Stimulated activated CD4-positive, alpha-beta T cell treated with anti-CD3 and anti-CD28 coated beads, Interleukin-1b, Interleukin-23, amount 100 ng/mL, for 24 hours (primary cell): ENCODE measurements around the gene ELP5.
A peak's percentile ranks its signal among the peaks of the same experiment; 100 is the strongest.
"Not testable (repeated sequence)": the region's sequence is repeated elsewhere in the genome, so short reads cannot be mapped to it uniquely, and the experiment has no call there.

Experiments used
- DNase-seq, 4 experiments: peaks; one replicate each; pipeline ENCODE4 v3.0.0-alpha.2; 2020; ENCODE audit warnings: low read depth in 4 of 4, low spot score in 1 of 4

Gene ELP5

DNA sequence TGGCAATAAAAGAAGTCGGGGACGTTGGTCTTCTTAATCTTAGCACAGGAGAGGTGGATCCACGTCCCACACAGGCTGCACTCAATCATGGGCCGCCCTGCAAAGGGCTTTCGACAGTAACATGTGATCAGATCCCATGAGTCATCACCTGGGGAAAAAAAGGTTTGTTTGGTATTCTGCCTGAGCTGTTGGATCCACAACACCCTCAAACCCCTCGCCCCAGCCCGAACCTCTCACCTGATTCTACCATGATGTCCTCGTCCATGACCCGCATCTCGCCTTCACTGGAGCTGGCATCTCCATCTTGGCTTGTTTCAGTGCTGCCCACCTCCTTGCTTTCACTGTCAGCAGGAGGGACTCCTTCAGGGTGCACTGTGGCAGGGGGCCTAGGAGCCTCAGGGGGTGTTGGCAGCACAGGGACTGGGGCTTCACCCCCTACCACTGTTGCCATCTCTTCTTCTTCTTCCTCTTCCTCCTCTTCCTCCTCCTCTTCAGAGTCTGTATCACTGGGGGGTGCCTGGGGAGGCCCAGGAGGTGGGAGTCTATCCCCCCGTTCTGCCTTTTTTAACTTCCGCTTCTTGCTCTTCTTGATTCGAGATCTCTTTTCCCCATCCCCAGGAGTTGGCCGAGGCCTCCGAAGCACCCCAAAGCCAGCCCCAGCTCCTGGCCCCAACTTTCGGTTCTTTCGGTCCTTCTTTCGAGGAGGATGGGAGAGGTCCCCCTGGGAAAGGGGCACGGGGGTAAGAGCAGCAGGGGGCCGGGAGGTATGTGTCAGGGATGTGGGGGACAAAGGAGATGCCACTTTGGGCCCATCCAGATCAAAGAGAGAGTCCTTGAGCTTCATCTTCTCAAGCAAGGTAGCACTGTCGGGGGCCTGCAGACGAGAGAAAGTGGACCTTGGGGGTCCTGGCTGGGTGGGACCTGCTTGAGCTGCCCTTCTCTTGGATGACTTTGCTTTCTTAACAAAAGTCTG is 16.0 kb upstream of the ELP5 start:
- DNase-seq, result no peak

DNA sequence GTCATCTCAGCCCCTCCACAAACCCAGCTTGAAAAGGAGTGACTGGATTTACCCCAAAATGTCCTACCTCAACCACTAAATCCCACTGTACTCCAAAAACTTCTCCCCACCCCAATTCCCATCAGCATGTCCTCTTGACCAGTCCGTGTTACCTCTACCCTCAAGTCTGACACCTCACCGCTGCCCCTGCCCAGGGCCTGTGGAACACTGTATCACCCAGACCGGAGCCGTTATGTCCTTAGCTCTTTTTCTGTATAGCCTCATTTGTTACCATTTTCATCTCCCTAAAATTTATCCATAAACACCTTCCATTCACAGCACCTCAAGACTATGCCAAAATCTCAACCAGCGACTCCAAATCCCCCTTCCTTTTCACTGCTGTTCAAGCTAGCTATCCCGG is 15.2 kb upstream of the ELP5 start:
- DNase-seq, result no peak

DNA sequence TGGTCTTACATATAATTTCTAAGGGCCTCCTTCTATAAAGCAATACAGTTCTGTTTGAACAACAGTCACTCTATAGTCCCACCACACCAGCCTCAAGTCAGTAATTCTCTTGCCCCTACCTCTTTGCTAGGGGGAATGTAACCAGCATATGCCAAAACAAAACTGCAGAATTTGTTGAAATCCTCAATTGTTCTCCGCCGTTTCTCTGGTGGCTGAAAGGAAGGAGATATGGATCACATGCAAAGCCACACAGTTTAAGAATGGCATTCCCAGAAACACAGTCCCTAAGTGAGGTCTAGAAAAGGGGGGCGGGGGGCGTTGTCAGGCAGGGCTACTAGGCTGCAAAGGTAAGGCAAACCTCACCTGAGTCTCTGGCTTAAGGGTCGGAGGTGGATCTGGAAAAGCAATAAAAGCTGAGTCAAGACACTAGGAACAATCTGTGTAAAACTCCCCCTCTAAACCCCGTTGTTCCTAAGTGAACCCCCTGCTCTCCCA is 14.7 kb upstream of the ELP5 start:
- DNase-seq, result no peak

DNA sequence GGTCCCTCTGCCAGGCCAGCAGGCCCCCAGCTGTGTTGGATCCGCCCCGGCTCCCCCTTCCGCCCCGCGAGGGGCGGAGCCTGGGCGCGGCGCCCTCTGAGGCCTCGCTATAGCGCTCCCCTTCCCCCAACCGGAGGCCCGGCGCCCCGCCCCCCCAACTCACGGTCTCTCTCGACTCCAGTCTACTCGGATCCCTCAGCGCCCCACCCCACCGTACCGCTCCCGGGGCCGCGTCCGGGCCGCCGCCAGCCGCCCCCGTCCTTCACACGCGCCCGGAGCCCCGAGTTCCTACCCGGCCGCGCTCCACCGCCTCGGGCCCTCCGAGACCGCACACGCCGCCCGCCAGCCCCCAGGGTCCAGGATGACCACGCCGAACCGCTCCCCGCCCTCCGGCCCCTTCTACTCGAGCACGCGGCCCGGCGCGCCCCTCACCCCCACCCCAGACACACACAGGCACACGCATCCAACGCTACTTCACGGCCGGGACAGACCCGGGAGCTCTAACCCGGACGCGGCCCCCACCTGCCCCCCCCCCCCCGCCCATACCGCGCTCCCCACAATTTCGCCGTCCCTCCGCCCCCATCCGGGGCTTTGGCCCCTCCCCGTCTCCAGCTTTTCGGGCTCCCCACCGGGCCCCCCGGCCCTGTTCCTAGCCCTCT is 14.1 kb upstream of the ELP5 start:
- DNase-seq, result peak; percentile 69 to 87 (median 82)

DNA sequence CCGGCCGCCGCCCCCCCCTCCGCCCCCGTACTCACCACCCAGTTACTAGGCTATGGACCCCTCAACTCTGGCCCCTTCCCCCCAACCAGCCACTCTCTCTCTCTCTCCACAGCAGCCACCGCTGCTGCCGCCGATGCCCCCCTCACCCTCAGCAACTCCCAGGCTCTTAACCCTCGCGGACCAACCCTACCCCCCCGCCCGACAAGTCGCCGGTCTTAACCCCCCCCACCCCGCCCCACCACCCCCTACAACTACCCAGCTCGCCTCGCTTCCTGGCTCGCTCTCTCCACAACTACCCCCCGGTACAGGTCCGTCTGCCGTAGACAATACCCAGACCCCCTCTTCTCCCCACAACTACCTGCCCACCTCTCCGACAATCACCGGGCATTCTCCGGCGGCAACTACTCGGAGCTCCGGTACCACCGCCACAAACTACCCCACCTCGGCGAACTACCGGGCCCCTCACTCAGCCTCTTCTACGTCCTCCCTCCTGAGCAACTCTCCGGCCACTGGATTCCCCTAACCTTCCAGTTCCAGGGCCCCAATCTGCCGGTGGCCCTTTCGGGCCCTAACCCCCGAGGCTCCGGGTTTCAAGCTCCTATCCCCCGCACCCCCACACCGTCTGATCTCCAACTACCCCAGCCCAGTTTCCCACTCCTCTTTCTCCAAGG is 13.5 kb upstream of the ELP5 start:
- DNase-seq, result no peak

DNA sequence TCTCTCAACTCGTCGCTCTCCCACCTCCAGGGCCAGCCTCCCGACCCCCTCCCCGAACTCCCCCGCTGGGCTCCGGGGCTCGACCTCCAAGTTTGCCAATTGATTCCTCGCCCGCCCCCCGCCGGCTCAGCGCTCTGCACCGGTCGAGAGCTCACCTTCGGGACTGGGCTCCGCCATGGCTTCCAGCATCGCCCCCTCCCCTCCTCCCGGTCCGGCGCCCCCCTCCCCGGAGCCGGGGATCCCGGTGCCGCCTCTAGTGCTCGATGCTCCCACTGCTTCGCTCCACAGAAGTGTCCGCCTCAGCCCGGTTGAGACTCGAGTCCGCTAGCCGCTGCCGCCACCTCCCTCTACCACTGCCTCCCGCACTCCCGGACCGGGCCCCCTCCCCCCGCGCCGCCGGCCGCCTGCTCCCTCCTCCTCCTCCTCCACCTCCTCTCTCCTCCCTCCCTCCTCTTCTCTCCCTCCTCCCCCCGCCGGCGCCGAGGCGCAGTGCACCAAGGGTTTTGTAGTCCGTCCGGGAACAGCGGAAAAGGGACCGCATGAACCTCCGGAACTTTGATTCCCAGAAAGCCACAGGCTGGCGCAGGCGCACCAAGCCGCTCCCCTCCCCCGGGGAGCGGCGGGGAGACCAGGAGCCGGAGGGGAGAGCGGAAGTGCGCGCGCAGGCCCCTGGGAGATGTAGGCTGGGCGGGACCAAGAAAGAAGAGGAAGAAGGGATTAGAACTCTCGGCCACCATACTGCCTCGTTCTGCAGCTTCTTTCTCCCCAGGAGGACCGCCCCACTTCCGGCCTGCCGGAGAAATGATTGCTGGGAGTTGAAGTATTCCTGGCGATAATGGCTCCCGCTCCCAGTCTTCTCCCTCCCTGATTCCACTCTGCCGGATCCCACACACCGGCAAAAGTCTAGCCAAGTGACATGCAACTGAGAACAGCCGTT is 12.7 kb upstream of the ELP5 start, which contains the start of gene PHF23:
Gene PHF23, minus strand, starts transcription at position 367 of the 937 bp plus-strand sequence. Its CDS starts 178 bp downstream, at position 189.
- peak; percentile 83 to 97 (median 94) for DNase-seq

DNA sequence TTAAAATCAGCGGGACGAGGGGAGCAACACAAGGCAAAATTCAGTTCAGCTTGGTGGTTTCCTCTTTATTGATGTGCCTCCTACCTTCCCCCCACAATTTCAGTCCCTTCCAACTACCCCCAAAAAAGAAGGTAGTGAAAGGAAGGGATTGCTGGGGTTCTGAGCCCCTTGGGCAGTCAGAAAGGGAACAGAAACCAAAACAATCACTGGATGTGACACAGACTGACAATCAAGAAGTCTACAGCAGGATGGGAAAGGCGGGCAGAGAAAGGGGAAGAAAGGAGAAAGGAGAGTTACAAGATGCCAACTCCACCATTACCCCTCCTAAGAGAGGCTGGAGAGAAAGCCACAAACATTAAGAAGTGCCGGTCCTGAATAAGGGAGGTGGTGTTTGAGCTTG is 11.6 kb upstream of the ELP5 start:
- no peak for DNase-seq

DNA sequence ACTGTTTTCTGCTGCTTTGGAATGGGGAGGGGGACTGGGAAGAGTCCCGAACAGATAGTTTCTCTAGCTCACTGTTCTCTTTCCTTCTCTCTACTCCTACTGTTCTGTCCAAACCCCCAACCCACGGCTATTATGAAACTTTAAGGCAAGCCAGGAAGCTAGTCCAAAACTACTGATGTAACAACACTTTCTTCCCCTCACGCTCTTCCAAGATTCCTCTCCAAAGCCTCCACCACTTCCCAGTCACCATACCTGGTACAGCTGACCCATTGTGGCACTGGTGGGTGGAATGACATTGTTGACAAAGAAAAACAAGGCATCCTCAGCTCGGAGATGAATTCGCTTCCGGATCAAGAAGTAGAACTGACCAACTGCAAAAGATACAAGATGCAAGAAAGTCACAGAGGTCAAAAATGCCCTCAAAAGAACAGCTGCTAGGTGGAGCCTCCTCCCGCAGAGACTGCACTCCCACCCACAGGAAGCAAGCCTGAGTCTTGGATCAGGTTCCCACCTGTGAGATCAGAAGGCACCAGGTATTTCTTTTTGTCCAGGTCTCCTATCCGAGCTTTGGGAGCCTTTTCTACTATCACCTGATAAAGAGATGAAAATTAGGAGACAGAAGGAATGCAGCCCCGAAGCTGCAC is 10.8 kb upstream of the ELP5 start:
- no peak for DNase-seq

DNA sequence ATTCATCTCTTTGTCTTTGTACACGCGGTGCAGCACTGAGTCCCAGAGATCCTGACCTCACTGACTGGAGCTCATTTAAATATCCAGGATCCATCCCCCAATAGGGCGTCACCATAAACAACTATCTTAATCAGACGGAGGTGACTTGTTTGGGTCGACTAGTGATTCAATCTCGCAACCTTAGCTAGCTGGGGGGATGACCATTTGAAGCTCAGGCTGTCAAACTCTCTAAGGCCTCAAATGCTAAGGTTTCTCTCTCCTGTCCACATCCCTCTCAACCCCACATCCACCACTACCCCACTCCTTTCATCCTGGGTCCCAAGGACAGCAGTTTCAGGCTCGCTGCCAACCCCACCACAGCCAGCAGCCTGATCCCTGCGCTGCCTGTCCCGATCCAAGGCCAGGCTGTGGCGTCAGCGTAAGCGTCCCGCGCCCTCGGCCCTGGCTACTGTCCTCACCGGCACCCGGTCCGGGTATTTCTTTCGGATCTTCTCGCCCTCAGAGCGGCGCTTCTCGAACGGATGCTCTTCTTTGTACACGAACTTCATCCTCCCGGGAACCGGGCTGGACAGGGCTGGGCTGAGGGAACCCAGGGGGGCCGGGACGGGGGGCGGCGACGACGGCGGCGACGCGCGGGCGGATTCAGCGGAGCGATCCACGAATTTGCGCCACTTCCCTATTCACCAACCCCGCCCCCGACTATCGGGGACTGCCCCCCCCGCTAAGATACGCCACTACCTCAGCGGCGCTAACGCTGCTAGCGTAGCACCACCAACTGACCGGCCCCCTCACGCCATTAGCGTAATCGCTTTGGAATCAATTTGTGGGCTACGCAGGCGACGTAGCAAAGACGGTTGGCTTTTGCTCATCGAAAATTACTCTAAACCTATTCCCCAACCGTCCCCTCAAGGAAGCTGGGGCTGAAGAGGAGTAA is 10.0 kb upstream of the ELP5 start, which contains the start of gene GABARAP:
Gene GABARAP, minus strand, starts transcription at position 667 of the 934 bp plus-strand sequence. Its CDS starts 119 bp downstream, at position 548.
- peak; percentile 85 to 91 (median 88) for DNase-seq

DNA sequence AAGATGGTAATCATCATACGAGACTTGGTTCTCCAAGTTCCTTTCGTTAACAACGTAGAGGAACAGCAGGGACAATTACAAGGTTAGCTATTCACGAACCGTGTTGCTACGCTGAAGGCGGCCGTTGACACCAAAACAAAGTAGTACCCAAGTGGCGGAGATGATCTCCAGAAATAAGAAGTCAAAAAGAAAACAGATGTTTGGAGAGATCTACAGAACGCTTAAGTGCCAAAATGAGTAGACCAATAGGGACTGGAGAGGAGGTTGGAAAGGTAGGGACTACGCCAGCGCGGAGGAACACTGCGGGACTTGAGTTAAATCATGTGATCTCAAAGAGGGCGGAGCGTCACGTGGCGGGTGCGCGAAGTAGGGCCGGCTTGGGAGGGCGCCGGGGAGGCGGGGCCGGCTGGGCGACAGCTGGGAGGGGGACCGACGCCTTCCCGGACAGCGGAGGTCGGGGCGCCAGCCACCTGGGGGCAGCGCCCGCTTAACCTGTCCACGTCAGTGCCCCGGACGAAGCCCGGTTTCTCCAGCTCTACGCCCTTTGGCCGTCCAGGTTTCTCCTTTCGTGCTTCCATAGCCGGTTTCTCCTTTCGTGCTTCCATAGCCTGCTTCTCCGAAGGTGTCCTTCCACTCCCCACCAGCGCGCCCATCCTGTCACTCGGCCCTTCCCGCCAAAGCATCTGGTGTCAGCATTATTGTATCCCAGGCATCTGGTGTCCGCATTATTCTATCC is 9.1 kb upstream of the ELP5 start:
- peak; percentile 76 to 88 (median 82) for DNase-seq

DNA sequence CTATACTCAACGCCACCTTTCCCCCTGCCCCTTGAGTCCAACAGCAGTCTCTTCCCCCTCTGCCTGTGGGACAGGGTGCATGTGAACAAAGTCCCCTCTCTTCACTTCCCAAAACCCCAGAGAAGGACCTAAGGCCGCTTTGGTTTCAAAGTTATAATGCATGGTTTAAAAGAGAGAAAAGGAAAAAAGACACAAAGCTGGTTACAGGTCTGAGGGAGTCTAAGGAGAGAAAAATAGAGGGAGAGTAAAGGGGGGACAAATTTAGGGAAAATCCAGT is 8.6 kb upstream of the ELP5 start:
- DNase-seq, result no peak

DNA sequence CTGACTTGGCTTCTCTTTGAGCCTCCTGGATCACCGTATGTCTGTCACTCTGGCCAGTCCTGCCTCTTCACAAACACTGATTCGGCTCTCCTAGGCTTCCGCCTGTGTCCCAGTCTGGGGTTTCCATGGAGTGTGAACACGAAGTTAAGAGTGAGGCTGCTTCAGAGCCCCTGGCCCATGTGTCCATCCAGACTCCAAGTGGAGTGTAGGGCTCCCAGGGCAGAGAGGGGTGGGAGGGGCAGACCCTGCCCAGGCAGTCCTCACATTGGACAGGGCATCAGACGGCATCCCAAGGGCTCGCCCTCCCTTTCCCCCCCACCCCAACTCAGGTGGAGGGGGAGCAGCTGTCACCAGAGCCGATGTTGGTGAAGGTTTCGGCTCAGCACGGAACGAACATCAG is 8.2 kb upstream of the ELP5 start:
- not testable (repeated sequence) for DNase-seq

DNA sequence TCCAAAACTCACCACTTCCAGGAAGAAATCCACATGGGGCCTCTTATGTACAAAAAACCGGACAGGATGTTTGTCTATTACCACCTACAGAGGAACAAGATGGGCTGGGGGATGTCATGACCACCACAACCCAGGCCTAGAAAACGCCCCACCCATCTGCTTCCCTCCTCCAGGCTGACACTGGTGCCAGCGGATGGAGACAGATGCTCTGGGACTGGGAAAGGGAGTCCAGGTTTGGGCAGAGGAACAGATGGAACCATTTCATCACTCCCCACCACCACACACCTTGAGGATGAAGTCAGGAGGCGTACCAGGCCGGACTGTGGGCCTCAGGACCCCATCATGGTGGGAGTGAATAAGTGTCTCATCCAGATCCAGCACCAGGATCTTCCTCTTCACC is 5.2 kb upstream of the ELP5 start:
- no peak for DNase-seq

DNA sequence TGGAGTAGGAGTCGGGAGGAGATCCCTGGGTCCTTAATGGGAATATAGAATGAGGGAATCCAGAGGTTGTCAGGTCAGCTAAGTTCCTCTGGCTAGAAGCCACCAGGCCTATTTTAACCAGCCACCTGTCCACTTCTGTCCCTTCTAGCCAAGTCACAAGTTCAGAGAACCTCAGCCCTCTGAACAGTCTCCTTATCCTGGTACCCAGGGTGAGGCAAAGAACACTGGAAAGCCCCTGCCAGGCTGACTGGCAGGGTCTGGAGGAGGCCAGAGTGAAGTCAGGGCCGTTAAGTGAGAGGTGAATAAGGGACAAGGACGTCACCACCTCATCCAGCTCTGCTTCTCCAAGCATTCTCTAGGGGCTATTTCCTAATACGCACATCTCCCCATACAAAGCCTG is 3.2 kb upstream of the ELP5 start:
- no peak for DNase-seq

DNA sequence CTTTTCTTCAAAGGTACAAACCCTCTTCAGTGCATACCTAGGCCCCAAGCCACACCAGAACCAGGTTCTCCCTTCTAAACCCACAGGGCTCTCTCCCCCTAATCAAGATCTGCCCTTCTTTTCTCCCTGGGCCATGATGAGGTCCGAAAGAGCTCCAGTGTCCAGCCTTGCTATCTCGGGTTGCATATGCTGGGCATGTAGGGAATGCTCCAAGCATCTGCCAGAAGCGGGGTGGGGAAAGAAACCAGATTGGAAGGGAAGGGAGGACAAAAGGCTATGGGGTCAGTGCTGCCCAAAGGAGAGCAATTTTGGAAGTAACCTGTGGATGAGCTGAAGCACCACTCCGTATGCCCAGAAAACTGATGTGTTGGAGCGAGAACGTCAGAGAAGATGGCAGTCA is 2.8 kb upstream of the ELP5 start:
- no peak for DNase-seq

DNA sequence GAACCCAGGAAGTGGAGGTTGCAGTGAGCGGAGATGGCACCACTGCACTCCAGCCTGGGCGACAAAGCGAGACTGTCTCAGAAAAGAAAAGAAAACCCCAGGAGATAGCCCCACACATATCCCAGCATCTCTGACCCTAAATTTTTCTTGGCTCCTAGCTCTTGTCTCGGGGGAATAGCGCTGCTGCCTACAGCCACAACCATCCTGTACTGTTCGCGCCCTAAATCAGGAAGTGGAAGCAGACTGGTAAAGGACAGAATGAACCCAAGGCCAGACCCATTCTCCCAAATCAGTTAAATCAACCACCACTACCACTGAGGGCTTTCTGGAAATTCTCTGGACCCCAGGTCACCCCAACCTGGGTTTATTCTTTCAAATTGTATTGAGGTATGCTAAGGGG is 2.2 kb upstream of the ELP5 start:
- DNase-seq, result no peak

DNA sequence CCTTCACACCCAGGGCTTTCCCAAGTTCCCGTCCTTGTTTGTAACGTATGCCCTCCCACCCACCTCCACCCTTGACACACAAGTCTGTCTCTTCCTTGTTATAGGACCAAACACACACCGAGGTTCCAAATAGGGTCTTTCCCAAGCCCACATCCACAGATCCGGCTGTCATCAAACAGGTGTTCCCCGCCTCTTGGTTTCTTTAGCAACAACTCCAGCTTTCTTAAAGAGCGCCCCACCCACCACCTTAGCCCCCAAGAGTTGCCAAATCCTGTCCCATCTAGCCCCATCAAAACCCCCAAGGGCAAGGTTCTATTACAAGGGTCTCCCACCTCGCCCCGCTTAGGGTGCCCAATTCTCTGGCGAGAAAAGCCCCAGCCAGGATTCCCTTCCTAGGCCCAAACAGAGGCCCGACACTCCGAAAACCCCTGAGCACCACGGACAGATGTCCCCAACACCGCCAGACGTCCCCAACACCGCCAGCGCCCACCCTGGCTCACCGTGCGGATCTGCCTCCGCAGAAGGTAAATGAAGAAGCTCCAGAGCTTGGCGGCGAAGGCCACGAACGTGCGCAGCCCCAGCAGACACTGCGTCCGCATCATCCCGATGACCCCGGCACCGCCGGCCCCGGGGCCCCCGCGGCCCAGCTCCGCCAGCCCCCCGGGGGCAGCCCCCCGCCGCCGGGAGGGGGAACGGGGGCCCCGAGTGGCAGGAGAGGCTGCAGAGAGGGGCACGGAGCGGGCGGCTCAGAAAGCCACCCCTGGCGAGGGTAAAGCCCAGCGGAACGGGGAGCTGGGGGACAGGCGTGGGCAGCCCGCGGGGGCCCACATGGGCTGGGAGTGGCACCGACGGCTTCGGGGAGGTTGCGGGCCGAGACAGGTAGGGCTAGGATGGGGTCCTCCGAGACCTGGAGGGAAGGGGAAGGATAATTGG is 1.1 kb upstream of the ELP5 start:
- DNase-seq, result no peak
